ENCODE data around the gene LRRC7. TPM values are rescaled to one million over a fixed set of nuclear protein-coding genes. Genes with fewer than 3 reads are reported as not detected.

Gene LRRC7
- total RNA-seq, 4 donors from 2014 or later: 0.07 to 1.9 (median 0.62) TPM

- Histone ChIP-seq H3K9me3 (no peaks in the 10 kb centered on the region), H3K27me3 (no peaks in the 10 kb centered on the region), H3K4me3 (no peak overlapping the region), H3K36me3 (no peaks in the 10 kb centered on the region), H3K27ac (no peak overlapping the region), H3K4me1 (no peaks in the 10 kb centered on the region)
- TF ChIP-seq POLR2AphosphoS5 (IDR thresholded peaks at IDR 0.05) (no peak), EP300 (IDR thresholded peaks at IDR 0.05) (no peak), POLR2A (IDR thresholded peaks at IDR 0.05) (no peak)
- 67 to 85% methylated on average over 6 of the region's 6 CpGs for WGBS, 2 donors (ENCODE audit: low coverage in 1 of 2)
- no peak for ATAC-seq
These were observed 24.6 kb downstream of the LRRC7 start for GRCh38 chr1:69592341-69592740.

- Histone ChIP-seq H3K9me3 (no peaks in the 10 kb centered on the region), H3K27ac (no peak overlapping the region), H3K27me3 (no peaks in the 10 kb centered on the region), H3K4me3 (no peak overlapping the region), H3K36me3 (no peaks in the 10 kb centered on the region), H3K4me1 (no peaks in the 10 kb centered on the region)
- 78 to 92% methylated on average over 2 of the region's 2 CpGs for WGBS, 2 donors (ENCODE audit: low coverage in 1 of 2)
- no peak for ATAC-seq
- TF ChIP-seq POLR2A (IDR thresholded peaks at IDR 0.05): no peak
These were observed 27.8 kb downstream of the LRRC7 start for GRCh38 chr1:69595486-69595885.

DNA sequence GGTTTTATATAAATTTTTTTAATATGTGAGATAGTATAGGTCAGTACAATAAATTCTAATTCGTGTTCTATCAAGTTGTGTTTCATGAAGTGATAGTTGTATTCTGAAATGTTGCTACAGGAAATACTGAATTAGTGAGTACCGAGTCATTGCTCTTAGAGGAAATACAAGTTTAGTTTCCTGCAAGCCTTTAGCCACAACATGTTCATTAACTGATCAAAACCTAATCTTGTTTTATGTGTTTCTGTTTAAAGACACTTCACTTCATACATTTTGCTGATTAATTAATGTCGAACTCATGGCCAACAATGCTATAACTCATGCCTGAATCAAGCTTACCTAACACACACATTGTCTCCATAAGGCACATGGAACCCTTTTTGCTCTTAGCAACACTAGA lies 43.6 kb downstream of the LRRC7 start:
- Histone ChIP-seq H3K36me3 (no peaks in the 10 kb centered on the region), H3K27me3 (no peaks in the 10 kb centered on the region), H3K4me3 (no peak overlapping the region), H3K9me3 (no peaks in the 10 kb centered on the region), H3K27ac (no peak overlapping the region), H3K4me1 (no peaks in the 10 kb centered on the region)
- TF ChIP-seq POLR2AphosphoS5 (IDR thresholded peaks at IDR 0.05) (no peak), POLR2A (IDR thresholded peaks at IDR 0.05) (no peak), CTCF (IDR thresholded peaks at IDR 0.05) (no peak)
- 67 to 83% methylated on average over 3 of the region's 3 CpGs for WGBS, 2 donors (ENCODE audit: low coverage in 1 of 2)
- ATAC-seq: no peak

- no peak for ATAC-seq
- Histone ChIP-seq H3K4me3 (no peak overlapping the region), H3K27me3 (no peaks in the 10 kb centered on the region), H3K4me1 (no peaks in the 10 kb centered on the region), H3K9me3 (no peaks in the 10 kb centered on the region), H3K36me3 (no peaks in the 10 kb centered on the region), H3K27ac (no peak overlapping the region)
- TF ChIP-seq CTCF (IDR thresholded peaks at IDR 0.05) (no peak), POLR2AphosphoS5 (IDR thresholded peaks at IDR 0.05) (no peak), POLR2A (IDR thresholded peaks at IDR 0.05) (no peak), EP300 (IDR thresholded peaks at IDR 0.05) (no peak)
- 95 to 96% methylated on average over 3 of the region's 3 CpGs for WGBS, 2 donors (ENCODE audit: low coverage in 1 of 2)
These were observed 45.7 kb downstream of the LRRC7 start for GRCh38 chr1:69613414-69613813.

DNA sequence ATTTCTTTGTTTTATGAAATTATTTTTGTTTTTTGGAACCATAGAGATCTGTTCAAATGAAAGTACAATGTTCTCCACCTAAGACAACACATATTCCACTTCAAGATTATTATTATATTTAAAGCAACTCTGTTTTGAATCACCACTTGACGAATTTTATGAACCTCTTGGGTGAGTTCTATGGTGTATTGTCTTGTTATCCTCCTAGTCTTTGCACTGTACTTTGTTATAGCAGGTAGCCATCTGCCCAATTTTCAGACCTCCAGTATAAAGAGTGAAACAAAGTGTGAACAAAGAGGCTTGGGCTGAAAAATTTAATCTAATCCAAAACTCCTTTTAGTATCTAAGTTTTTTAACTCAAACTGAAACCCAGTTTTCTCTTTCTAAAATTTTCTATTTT lies 71.0 kb downstream of the LRRC7 start:
- WGBS, 2 donors (ENCODE audit: low coverage in 1 of 2): 67 to 79% methylated on average over 1 of the region's 1 CpG
- no peaks in the 10 kb centered on the region for H3K4me1 ChIP-seq
- no peak for ATAC-seq

DNA sequence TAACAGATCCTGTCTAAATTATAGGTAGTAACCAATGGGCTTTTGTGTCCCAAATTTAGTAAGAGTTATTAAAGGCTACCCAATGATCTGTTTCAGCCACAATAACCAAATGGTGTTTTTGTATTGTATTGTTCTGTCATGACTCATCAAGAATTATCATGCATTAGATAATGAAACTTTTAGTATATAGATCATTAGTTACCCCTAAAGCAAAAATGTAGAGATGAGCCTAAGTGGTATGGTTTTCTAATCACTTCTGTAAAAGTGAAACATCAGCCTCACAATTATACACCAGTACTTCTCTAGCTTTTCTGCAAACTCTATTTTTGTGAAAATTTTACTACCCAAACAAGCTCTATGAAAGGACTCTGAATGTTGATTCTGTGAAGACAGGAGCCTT lies 71.4 kb downstream of the LRRC7 start:
- no peak overlapping the region for H3K4me3 ChIP-seq
- H3K36me3 ChIP-seq: no peaks in the 10 kb centered on the region
- ATAC-seq: no peak
- H3K9me3 ChIP-seq: no peaks in the 10 kb centered on the region
- no peak for TF ChIP-seq POLR2AphosphoS5 (IDR thresholded peaks at IDR 0.05)
- no peaks in the 10 kb centered on the region for H3K27me3 ChIP-seq
- H3K4me1 ChIP-seq: no peaks in the 10 kb centered on the region
- no peak overlapping the region for H3K27ac ChIP-seq

More for the DNA sequence above, 71.0 kb downstream of the LRRC7 start:
- no peak for TF ChIP-seq EP300 (IDR thresholded peaks at IDR 0.05)
- no peak for TF ChIP-seq CTCF (IDR thresholded peaks at IDR 0.05)
- no peak for TF ChIP-seq POLR2AphosphoS5 (IDR thresholded peaks at IDR 0.05)
- TF ChIP-seq POLR2A (IDR thresholded peaks at IDR 0.05): no peak
- no peak overlapping the region for H3K27ac ChIP-seq
- no peaks in the 10 kb centered on the region for H3K9me3 ChIP-seq
- H3K36me3 ChIP-seq: no peaks in the 10 kb centered on the region
- H3K27me3 ChIP-seq: no peaks in the 10 kb centered on the region
- no peak overlapping the region for H3K4me3 ChIP-seq

DNA sequence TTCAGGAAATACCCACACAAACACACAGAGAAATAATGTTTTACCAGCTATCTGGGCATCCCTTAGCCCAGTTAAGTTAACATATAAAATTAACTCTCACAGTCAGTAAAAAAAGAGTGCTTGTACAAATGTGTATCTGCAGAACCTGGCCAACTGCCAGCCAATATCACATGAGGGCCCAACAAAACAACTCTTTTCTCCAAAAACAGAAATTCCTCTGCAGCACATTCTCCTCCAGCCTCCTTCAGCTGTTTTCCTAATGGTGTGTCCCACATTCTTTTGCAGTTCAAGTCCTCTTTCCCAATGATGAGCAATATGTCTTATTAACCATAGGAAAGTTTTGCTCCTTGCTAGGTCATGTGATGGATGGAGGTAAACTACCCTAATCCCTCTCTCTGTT lies 75.5 kb downstream of the LRRC7 start:
- no peaks in the 10 kb centered on the region for H3K4me1 ChIP-seq
- H3K27ac ChIP-seq: no peak overlapping the region
- TF ChIP-seq CTCF (IDR thresholded peaks at IDR 0.05) (no peak), EP300 (IDR thresholded peaks at IDR 0.05) (no peak), POLR2A (IDR thresholded peaks at IDR 0.05) (no peak), POLR2AphosphoS5 (IDR thresholded peaks at IDR 0.05) (no peak)
- no peak overlapping the region for H3K4me3 ChIP-seq
- H3K36me3 ChIP-seq: no peaks in the 10 kb centered on the region
- no peak for ATAC-seq
- H3K27me3 ChIP-seq: no peaks in the 10 kb centered on the region
- no peaks in the 10 kb centered on the region for H3K9me3 ChIP-seq

Measured in gastroesophageal sphincter (tissue), 4 donors.